NCI-H2029 (cell line): Measurements from ENCODE around the gene RIPK1.

Experiments used
- DNase-seq: peaks from one replicate; lab custom pipeline; 2025; lab: John Stamatoyannopoulos, UW

RIPK1 gene

GRCh38 chr6:3085074-3085473, 16.8 kb downstream of the RIPK1 start:
- no peak for DNase-seq

GRCh38 chr6:3086282-3086946, 18.1 kb downstream of the RIPK1 start:
- no peak for DNase-seq

- DNase-seq, result peak; percentile 49
Observed at GRCh38 chr6:3088446-3088845, 20.2 kb downstream of the RIPK1 start.

- DNase-seq, result no peak
Observed at GRCh38 chr6:3088968-3089367, 20.7 kb downstream of the RIPK1 start.

- DNase-seq, result no peak
Observed at GRCh38 chr6:3090013-3090412, 21.7 kb downstream of the RIPK1 start.

- DNase-seq, result no peak
Observed at GRCh38 chr6:3094815-3095214, 26.5 kb downstream of the RIPK1 start.

- DNase-seq, result no peak
Observed at GRCh38 chr6:3102875-3103274, 34.6 kb downstream of the RIPK1 start.

GRCh38 chr6:3108746-3109414, 40.6 kb downstream of the RIPK1 start:
- no peak for DNase-seq

GRCh38 chr6:3109761-3110160, 41.5 kb downstream of the RIPK1 start:
- no peak for DNase-seq

GRCh38 chr6:3114377-3114776, 46.1 kb downstream of the RIPK1 start:
- DNase-seq, result no peak

- DNase-seq, result no peak
Observed at GRCh38 chr6:3117912-3118352, 49.6 kb downstream of the RIPK1 start.

- DNase-seq, result peak; percentile 96
Observed at GRCh38 chr6:3118353-3119039, 50.2 kb downstream of the RIPK1 start, which contains the start of gene BPHL. TSS of gene BPHL (plus strand) at chr6:3118711. CDS start at chr6:3118741, 30 bp downstream.

GRCh38 chr6:3119040-3119723, 50.9 kb downstream of the RIPK1 start:
- DNase-seq, result peak; percentile 34

GRCh38 chr6:3120765-3121089, 52.4 kb downstream of the RIPK1 start:
- DNase-seq, result no peak

GRCh38 chr6:3122823-3123182, 54.5 kb downstream of the RIPK1 start:
- DNase-seq, result no peak

GRCh38 chr6:3124667-3125066, 56.4 kb downstream of the RIPK1 start:
- DNase-seq, result no peak

GRCh38 chr6:3125815-3126214, 57.5 kb downstream of the RIPK1 start:
- no peak for DNase-seq

- no peak for DNase-seq
Observed at GRCh38 chr6:3128356-3129108, 60.2 kb downstream of the RIPK1 start.

- no peak for DNase-seq
Observed at GRCh38 chr6:3131695-3132094, 63.4 kb downstream of the RIPK1 start.

GRCh38 chr6:3133515-3133914, 65.2 kb downstream of the RIPK1 start:
- no peak for DNase-seq

GRCh38 chr6:3135668-3136291, 67.5 kb downstream of the RIPK1 start:
- peak; percentile 71 for DNase-seq
